Measurements from ENCODE around the gene INTS4. TPM values are rescaled to one million over a fixed set of nuclear protein-coding genes. Genes with fewer than 3 reads are reported as not detected.

The INTS4 gene
- total and polyA plus RNA-seq, 10 of the 15 experiments (the other 5 are each of a cell fraction or from before 2014, with no cell fraction given): 20.2 to 50.5 (median 40.0) TPM

- Histone ChIP-seq H4K20me1 (ENCODE audit: control insufficient read depth, insufficient read depth) (no peaks in the 10 kb centered on the region), H2AFZ (ENCODE audit: control insufficient read depth, low read depth, low read length) (no peak overlapping the region), H3K27me3 (replicated peaks in 1 of 2; ENCODE audit: control insufficient read depth in 2 of 2, insufficient read depth in 2 of 2, low read length in 1 of 2) (no peaks in the 10 kb centered on the region), H3K79me2 (ENCODE audit: control insufficient read depth, insufficient read depth, low read length) (no peaks in the 10 kb centered on the region), H3K4me3 (no peak overlapping the region), H3K9ac (ENCODE audit: control insufficient read depth, insufficient read depth, low read length) (no peak overlapping the region), H3K4me2 (ENCODE audit: control insufficient read depth, insufficient read depth) (no peak overlapping the region), H3K36me3 (ENCODE audit: control insufficient read depth in 2 of 2, insufficient read depth in 2 of 2, low read length in 1 of 2) (peaks cover 4 to 7% of the 10 kb centered on the region in 2 experiments; a peak in 3 of 4 replicates), H3K9me3 (replicated peaks; ENCODE audit: control insufficient read depth, insufficient read depth, low read length) (no peaks in the 10 kb centered on the region), H3K27ac (ENCODE audit: control insufficient read depth, insufficient read depth) (no peak overlapping the region), H3K4me1 (ENCODE audit: control insufficient read depth, insufficient read depth, low read length) (peaks cover 11% of the 10 kb centered on the region)
- in situ Hi-C loops (cut with MboI) (no loop called here), intact Hi-C loops (cut with micrococcal nuclease; ENCODE audit: unreplicated experiment) (no loop called here)
- 100% methylated on average over 5 of the region's 5 CpGs for WGBS (ENCODE audit: insufficient coverage, insufficient replicate concordance, low lambda C conversion rate, missing lambda C conversion rate)
- ChIA-PET CTCF (no interaction called here), RAD21 (ENCODE audit: unreplicated experiment) (no interaction called here), POLR2A (no interaction called here), SMC1A (ENCODE audit: uncharacterized antibody, unreplicated experiment) (no interaction called here)
- ATAC-seq: no peak
- no peak for DNase-seq (ENCODE audit: low read depth, low spot score)
- no TSS peak for BruUV-seq (replicated peaks)
- no peak for TF ChIP-seq YY1 (IDR thresholded peaks at IDR 0.05; ENCODE audit: low read depth, low read length)
- no peak for TF ChIP-seq IKZF1 (conservative IDR thresholded peaks at IDR 0.05)
- TF ChIP-seq RB1 (IDR thresholded peaks at IDR 0.05; ENCODE audit: borderline replicate concordance): no peak
- TF ChIP-seq EP300 (IDR thresholded peaks at IDR 0.05; ENCODE audit: borderline replicate concordance in 1 of 2, control insufficient read depth in 1 of 2, low read depth in 2 of 2, low read length in 2 of 2): no peak
- TF ChIP-seq NFIC (IDR thresholded peaks at IDR 0.05; ENCODE audit: low read depth, low read length): no peak
- no peak for TF ChIP-seq SMAD1 (IDR thresholded peaks at IDR 0.05; ENCODE audit: low read depth, partially characterized antibody)
- no peak for TF ChIP-seq ETV6 (conservative IDR thresholded peaks at IDR 0.05 in 1 of 2, IDR thresholded peaks at IDR 0.05 in 1 of 2; ENCODE audit: borderline replicate concordance in 1 of 2, low read depth in 1 of 2)
- no peak for TF ChIP-seq NR2C1 (IDR thresholded peaks at IDR 0.05)
- no peak for TF ChIP-seq RELA (IDR thresholded peaks at IDR 0.05; ENCODE audit: borderline replicate concordance, partially characterized antibody)
- TF ChIP-seq CREB1 (IDR thresholded peaks at IDR 0.05; ENCODE audit: low read depth): no peak
- no peak for FAIRE-seq
Observed at GRCh38 chr11:77883775-77884174, 110.7 kb downstream of the INTS4 start.

Measured in GM12878 (cell line).